Natural killer cell (primary cell): ENCODE results near the gene CLK3. TPM values are rescaled to one million over a fixed set of nuclear protein-coding genes. Genes with fewer than 3 reads are reported as not detected.

Experiments
- ATAC-seq, 3 donors: fragments of 150-1000 bp in 2 of 3; fragments of 200-7000 bp in 1 of 3; cut with Tn5 transposase; 1 replicate in 1 of 3; 2 replicates in 2 of 3; pipeline ENCODE4 v1.10.0; 2021; ENCODE audit warnings: mild to moderate bottlenecking in 2 of 3, moderate library complexity in 2 of 3
- DNase-seq, 2 donors: peaks; one replicate each; pipeline versions ENCODE4 v3.0.0 to v3.0.0-alpha.2; 2013 to 2021; ENCODE audit warnings: mixed read lengths in 1 of 2
- H3K27ac ChIP-seq: one replicate; pipeline ENCODE4 v1.5.1; 2013; ENCODE audit warnings: mild to moderate bottlenecking, low read length
- H3K27me3 ChIP-seq: one replicate; pipeline ENCODE4 v1.6.1; 2013; ENCODE audit warnings: low read length; ENCODE audit not compliant: control insufficient read depth, insufficient read depth
- H3K36me3 ChIP-seq: one replicate; pipeline ENCODE4 v1.6.1; 2013; ENCODE audit warnings: low read length; ENCODE audit not compliant: control insufficient read depth, insufficient read depth
- H3K4me1 ChIP-seq: one replicate; pipeline ENCODE4 v1.6.1; 2013; ENCODE audit warnings: low read length; ENCODE audit not compliant: control insufficient read depth, insufficient read depth
- H3K4me3 ChIP-seq: one replicate; pipeline ENCODE4 v1.5.1; 2013; ENCODE audit warnings: low read length
- H3K9me3 ChIP-seq: one replicate; pipeline ENCODE4 v1.6.1; 2013; ENCODE audit warnings: low read length; ENCODE audit not compliant: control insufficient read depth, insufficient read depth
- H3K27ac Mint-ChIP-seq, 2 donors: one replicate each; pipeline ENCODE4 v1.8.0; 2022; ENCODE audit warnings: mild to moderate bottlenecking in 2 of 2, mixed read lengths in 2 of 2, moderate library complexity in 1 of 2
- H3K27me3 Mint-ChIP-seq, 2 donors: one replicate each; pipeline ENCODE4 v1.8.0; 2022; ENCODE audit warnings: low read depth in 2 of 2, mixed read lengths in 2 of 2
- H3K36me3 Mint-ChIP-seq: one replicate; pipeline ENCODE4 v1.8.0; 2022; ENCODE audit warnings: mixed read lengths
- H3K4me1 Mint-ChIP-seq, 2 donors: one replicate each; pipeline ENCODE4 v1.8.0; 2022; ENCODE audit warnings: mixed read lengths in 2 of 2
- H3K4me3 Mint-ChIP-seq: one replicate; pipeline ENCODE4 v1.8.0; 2022; ENCODE audit warnings: mild to moderate bottlenecking, moderate library complexity, mixed read lengths
- H3K9me3 Mint-ChIP-seq, 2 donors: one replicate each; pipeline ENCODE4 v1.8.0; 2022; ENCODE audit warnings: mixed read lengths in 2 of 2
- WGBS: methylation state at CpG from one replicate; pipeline ENCODE4 v1.1.7; 2013; ENCODE audit warnings: missing lambda C conversion rate; ENCODE audit not compliant: insufficient coverage; 5-methylcytosine and 5-hydroxymethylcytosine counted together
- intact Hi-C: fragments of 100-400 bp; cut with micrococcal nuclease; formaldehyde crosslinking; loops from one replicate; pipeline ENCODE4 v1.14.2; 2022
- total RNA-seq, 4 donors: library from RNA; stranded (reverse); fragments of 120-200 nt in 1 of 4; gene quantifications; one replicate each; pipeline versions ENCODE4 v1.2.3 to v1.2.4, GENCODE V29; 2013 to 2022
- TF ChIP-seq, protein P1 (sequence below): fragments of 200-600 bp; IDR thresholded peaks from one replicate; pipeline ENCODE4 v1.8.0; 2022; ENCODE audit warnings: antibody characterized with exemption

The CLK3 gene
- total RNA-seq, 3 donors from 2014 or later (not counting 1 experiment from before 2014, with no cell fraction given) = 288 to 298 (median 293) TPM

DNA sequence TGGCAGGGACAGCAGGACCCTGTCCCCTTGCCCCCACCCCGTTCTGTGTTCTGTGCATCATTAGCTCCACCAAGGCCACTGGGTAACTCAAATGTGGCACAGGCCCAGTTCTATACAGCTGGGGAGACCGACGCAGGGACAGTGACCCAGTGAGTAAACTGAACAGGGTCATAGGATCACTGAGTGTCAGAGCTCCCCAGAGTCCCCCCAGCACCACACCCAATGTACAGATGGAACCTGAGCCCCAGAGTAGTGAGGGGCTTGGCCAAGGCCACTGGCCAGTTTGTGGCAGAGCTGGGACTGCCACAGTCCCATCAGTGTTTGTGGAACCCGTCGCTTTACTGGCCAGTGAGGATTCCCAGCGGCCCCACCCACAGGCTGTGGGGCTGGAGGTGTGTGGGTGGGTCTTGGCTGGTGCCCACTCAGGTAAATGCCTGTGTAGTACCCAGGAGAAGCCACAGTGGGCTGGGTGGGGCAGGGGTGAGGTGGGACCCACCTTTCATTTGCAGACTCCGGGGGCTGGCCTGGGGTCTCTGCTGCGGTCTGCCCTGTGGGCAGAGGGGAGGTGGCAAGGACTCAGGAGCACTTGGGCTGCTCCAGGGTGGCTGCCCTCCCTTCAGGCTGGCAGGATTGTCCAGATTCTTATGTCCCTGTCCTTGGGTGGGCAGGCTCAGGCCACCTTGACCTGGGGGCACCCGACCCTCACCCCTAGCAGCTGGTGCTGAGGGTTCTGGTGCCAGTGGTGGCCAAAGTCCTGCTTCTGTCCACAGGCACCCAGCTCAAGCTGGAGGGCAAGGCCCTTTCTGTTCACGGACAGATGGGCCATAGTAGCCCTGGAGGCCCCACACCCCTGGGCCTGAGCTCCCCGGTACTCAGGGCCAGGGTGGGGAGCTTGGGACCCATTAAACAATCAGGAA lies 11.6 kb upstream of the CLK3 start:
- TF ChIP-seq, protein P1, sequence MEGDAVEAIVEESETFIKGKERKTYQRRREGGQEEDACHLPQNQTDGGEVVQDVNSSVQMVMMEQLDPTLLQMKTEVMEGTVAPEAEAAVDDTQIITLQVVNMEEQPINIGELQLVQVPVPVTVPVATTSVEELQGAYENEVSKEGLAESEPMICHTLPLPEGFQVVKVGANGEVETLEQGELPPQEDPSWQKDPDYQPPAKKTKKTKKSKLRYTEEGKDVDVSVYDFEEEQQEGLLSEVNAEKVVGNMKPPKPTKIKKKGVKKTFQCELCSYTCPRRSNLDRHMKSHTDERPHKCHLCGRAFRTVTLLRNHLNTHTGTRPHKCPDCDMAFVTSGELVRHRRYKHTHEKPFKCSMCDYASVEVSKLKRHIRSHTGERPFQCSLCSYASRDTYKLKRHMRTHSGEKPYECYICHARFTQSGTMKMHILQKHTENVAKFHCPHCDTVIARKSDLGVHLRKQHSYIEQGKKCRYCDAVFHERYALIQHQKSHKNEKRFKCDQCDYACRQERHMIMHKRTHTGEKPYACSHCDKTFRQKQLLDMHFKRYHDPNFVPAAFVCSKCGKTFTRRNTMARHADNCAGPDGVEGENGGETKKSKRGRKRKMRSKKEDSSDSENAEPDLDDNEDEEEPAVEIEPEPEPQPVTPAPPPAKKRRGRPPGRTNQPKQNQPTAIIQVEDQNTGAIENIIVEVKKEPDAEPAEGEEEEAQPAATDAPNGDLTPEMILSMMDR = no peak
- Mint-ChIP-seq H3K9me3 (no peaks in the 10 kb centered on the region), H3K36me3 (no peaks in the 10 kb centered on the region), H3K4me3 (no peak overlapping the region), H3K27ac (no peak overlapping the region), H3K4me1 (peaks cover 3 to 4% of the 10 kb centered on the region in 2 donors), H3K27me3 (no peaks in the 10 kb centered on the region)
- Histone ChIP-seq H3K27ac (no peak overlapping the region), H3K9me3 (no peaks in the 10 kb centered on the region), H3K4me1 (peaks cover 9% of the 10 kb centered on the region), H3K27me3 (no peaks in the 10 kb centered on the region), H3K4me3 (no peak overlapping the region), H3K36me3 (no peaks in the 10 kb centered on the region)
- 92% methylated on average over 11 of the region's 11 CpGs for WGBS
- ATAC-seq (no peak), DNase-seq (no peak)
- intact Hi-C loops = no loop called here

DNA sequence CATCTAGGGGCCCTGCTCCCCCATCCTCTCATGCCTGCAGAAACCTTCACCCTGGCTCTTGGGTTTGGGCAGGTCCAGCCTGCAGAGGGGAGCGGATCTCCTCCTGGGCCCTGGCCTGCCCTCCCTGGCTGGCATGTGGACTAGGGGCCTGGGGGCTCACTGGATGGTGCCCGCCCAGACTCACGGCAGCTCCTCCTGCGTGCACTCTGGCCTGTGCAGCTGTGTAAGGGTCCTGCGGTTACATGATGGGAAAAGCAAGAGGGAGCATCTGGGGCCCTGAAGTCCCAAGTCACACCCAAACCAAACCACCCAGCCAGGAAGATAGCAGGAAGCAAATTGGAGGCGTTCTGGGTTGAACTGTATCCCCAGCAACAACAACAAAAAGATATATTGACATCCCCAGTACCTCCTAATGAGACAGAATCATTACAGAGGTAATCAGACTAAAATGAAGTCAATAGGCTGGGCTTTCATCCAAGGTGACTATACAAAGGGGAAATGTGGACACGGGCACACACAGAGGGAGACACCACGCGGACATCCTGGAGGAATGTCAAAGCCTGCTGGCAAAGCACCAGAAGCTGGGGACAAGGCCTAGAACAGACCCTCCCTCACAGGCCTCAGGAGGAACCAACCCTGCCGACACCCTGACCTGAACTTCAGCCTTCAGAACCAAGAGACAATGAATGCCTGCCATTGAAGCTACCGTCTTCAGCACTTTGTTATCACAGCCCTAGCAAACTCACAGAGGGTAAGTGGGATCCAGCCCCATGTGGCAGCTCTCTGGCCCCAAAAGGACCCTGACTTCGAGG lies 10.4 kb upstream of the CLK3 start:
- intact Hi-C loops = no loop called here
- H3K27ac ChIP-seq = no peak overlapping the region
- no peak overlapping the region for H3K27ac Mint-ChIP-seq
- no peaks in the 10 kb centered on the region for H3K36me3 Mint-ChIP-seq
- no peaks in the 10 kb centered on the region for H3K27me3 ChIP-seq
- 88% methylated on average over 11 of the region's 12 CpGs for WGBS
- H3K4me3 Mint-ChIP-seq = no peak overlapping the region
- H3K27me3 Mint-ChIP-seq = no peaks in the 10 kb centered on the region
- no peaks in the 10 kb centered on the region for H3K36me3 ChIP-seq
- DNase-seq (no peak), ATAC-seq (no peak)
- H3K9me3 Mint-ChIP-seq = no peaks in the 10 kb centered on the region
- no peaks in the 10 kb centered on the region for H3K4me1 ChIP-seq
- no peaks in the 10 kb centered on the region for H3K4me1 Mint-ChIP-seq
- TF ChIP-seq, protein P1 = no peak
- H3K4me3 ChIP-seq = no peak overlapping the region
- H3K9me3 ChIP-seq = no peaks in the 10 kb centered on the region

DNA sequence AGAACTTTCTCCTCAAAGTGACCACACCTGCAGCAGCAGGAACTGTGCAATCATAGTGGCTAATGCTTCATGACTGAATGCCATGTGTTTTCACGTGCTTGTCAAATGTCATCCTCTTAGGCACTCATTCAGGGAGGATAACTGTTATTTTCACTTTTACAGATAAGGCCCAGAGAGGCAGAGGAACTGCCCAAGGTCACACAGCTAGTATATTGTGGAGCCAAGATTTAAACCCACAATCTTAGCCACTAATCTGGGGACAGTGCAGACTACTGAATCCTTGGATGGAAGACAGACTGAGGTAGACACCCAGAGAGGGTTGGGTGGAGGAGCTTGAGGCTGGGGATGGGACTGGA lies 9.9 kb upstream of the CLK3 start:
- Mint-ChIP-seq H3K4me3 (no peak overlapping the region), H3K4me1 (no peaks in the 10 kb centered on the region)
- no peak for ATAC-seq

More for the DNA sequence above, 9.9 kb upstream of the CLK3 start:
- no peak for DNase-seq
- Mint-ChIP-seq H3K9me3 (no peaks in the 10 kb centered on the region), H3K27me3 (no peaks in the 10 kb centered on the region), H3K27ac (no peak overlapping the region), H3K36me3 (no peaks in the 10 kb centered on the region)
- no peaks in the 10 kb centered on the region for H3K4me1 ChIP-seq
- no peaks in the 10 kb centered on the region for H3K27me3 ChIP-seq
- intact Hi-C loops = no loop called here
- H3K27ac ChIP-seq = no peak overlapping the region
- no peaks in the 10 kb centered on the region for H3K9me3 ChIP-seq
- TF ChIP-seq, protein P1 = no peak
- no peaks in the 10 kb centered on the region for H3K36me3 ChIP-seq
- WGBS = 96% methylated on average over 1 of the region's 1 CpG
- H3K4me3 ChIP-seq = no peak overlapping the region
